Nephron (organoid): ENCODE results near the gene ABHD8.

ENCODE experiments used
- H3K27ac Mint-ChIP-seq, 3 experiments: 2 replicates each; pipeline ENCODE4 v1.8.0; 2020; ENCODE audit warnings: mixed read lengths in 3 of 3, mild to moderate bottlenecking in 2 of 3, moderate library complexity in 1 of 3
- H3K27me3 Mint-ChIP-seq: 2 replicates; pipeline ENCODE4 v1.8.0; 2021; ENCODE audit warnings: low read depth, mild to moderate bottlenecking, moderate library complexity, mixed read lengths
- H3K36me3 Mint-ChIP-seq: 2 replicates; pipeline ENCODE4 v1.8.0; 2020; ENCODE audit warnings: low read depth, mixed read lengths
- H3K4me1 Mint-ChIP-seq: 2 replicates; pipeline ENCODE4 v1.8.0; 2020; ENCODE audit warnings: mixed read lengths
- H3K4me3 Mint-ChIP-seq, 3 experiments: 2 replicates each; pipeline ENCODE4 v1.8.0; 2020; ENCODE audit warnings: mild to moderate bottlenecking in 3 of 3, mixed read lengths in 3 of 3, moderate library complexity in 2 of 3
- H3K9me3 Mint-ChIP-seq: 2 replicates; pipeline ENCODE4 v1.8.0; 2020; ENCODE audit warnings: mixed read lengths
- CTCF ChIP-seq, 3 experiments: fragments of 200-600 bp; sonication (generic); IDR thresholded peaks; one replicate each; pipeline ENCODE4 v1.5.0; 2021; ENCODE audit warnings: antibody characterized with exemption in 3 of 3; ENCODE audit not compliant: unreplicated experiment in 3 of 3

ABHD8 gene

GRCh38 chr19:17289489-17289888 lies 13.7 kb downstream of the ABHD8 start:
- H3K27me3 Mint-ChIP-seq: no peaks in the 10 kb centered on the region
- no peaks in the 10 kb centered on the region for H3K9me3 Mint-ChIP-seq
- no peak overlapping the region for H3K27ac Mint-ChIP-seq
- peaks cover 4% of the 10 kb centered on the region for H3K36me3 Mint-ChIP-seq
- H3K4me1 Mint-ChIP-seq: no peaks in the 10 kb centered on the region
- no peak for TF ChIP-seq CTCF (IDR thresholded peaks at IDR 0.05; ENCODE audit: unreplicated experiment in 3 of 3)
- H3K4me3 Mint-ChIP-seq: peak overlapping the region; percentile 32 to 60 (median 38)

- Mint-ChIP-seq H3K4me3 (no peak overlapping the region), H3K36me3 (peaks cover 4% of the 10 kb centered on the region), H3K4me1 (no peaks in the 10 kb centered on the region), H3K27me3 (peaks cover 4% of the 10 kb centered on the region), H3K27ac (no peak overlapping the region), H3K9me3 (no peaks in the 10 kb centered on the region)
- TF ChIP-seq CTCF (IDR thresholded peaks at IDR 0.05; ENCODE audit: unreplicated experiment in 3 of 3): no peak
Measured at GRCh38 chr19:17286752-17287151, 16.5 kb downstream of the ABHD8 start.

- Mint-ChIP-seq H3K27ac (no peak overlapping the region), H3K9me3 (no peaks in the 10 kb centered on the region), H3K27me3 (peaks cover 8% of the 10 kb centered on the region), H3K4me3 (no peak overlapping the region), H3K36me3 (peaks cover 4% of the 10 kb centered on the region), H3K4me1 (no peaks in the 10 kb centered on the region)
- TF ChIP-seq CTCF (IDR thresholded peaks at IDR 0.05; ENCODE audit: unreplicated experiment in 3 of 3): no peak
Measured at GRCh38 chr19:17286263-17286662, 17.0 kb downstream of the ABHD8 start.

GRCh38 chr19:17285415-17286135 lies 17.6 kb downstream of the ABHD8 start:
- Mint-ChIP-seq H3K9me3 (no peaks in the 10 kb centered on the region), H3K36me3 (peaks cover 4% of the 10 kb centered on the region), H3K27ac (no peak overlapping the region), H3K27me3 (peaks cover 11% of the 10 kb centered on the region), H3K4me3 (no peak overlapping the region), H3K4me1 (no peaks in the 10 kb centered on the region)
- no peak for TF ChIP-seq CTCF (IDR thresholded peaks at IDR 0.05; ENCODE audit: unreplicated experiment in 3 of 3)

GRCh38 chr19:17283504-17283996 lies 19.7 kb downstream of the ABHD8 start:
- H3K27me3 Mint-ChIP-seq: peaks cover 11% of the 10 kb centered on the region

More at GRCh38 chr19:17283504-17283996, 19.7 kb downstream of the ABHD8 start:
- no peak for TF ChIP-seq CTCF (IDR thresholded peaks at IDR 0.05; ENCODE audit: unreplicated experiment in 3 of 3)
- no peak overlapping the region for H3K4me3 Mint-ChIP-seq
- peaks cover 11% of the 10 kb centered on the region for H3K36me3 Mint-ChIP-seq
- no peaks in the 10 kb centered on the region for H3K9me3 Mint-ChIP-seq
- no peak overlapping the region for H3K27ac Mint-ChIP-seq
- H3K4me1 Mint-ChIP-seq: no peaks in the 10 kb centered on the region
